IPS-11a (cell line): Measurements from ENCODE around the gene FES.
"Not testable (repeated sequence)": the region's sequence is repeated elsewhere in the genome, so short reads cannot be mapped to it uniquely, and the experiment has no call there.

ENCODE experiments used
- H3K4me3 ChIP-seq: one replicate; pipeline ENCODE4 v1.5.1; 2013; ENCODE audit warnings: low read depth, low read length, control low read depth

FES gene

DNA sequence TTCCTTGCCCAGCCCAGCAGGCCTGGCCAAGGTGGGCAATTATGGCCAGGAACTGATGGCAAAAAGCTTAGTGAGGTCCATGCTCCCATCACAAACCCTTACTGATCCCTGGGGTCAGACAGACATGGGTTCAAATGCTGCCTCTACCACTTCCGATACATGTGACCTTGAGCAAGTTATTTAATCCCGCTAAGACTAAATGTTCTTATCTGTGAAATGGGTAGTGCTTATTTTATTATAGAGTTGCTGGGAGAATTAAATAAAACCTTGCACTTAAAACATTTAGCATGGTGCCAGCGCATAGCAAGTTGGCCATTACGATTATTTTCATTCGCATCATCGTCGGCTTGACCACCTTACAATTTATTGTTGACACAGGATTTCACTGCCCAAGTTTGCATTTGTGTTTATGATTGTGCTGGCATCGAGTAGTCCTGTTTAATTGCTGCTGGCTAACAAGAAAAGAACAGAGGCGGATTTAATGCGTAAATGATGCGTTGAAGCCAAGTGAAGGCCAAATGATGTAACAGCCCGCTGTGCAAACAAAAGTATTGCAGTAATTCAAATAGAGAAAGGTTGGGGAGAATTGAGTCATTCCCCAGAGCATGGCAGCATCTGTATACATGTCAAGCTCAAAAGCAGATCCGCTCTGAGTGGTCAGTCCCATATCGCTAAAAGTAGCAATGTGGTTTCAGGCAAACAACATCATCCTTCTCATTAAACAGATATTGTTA is 23.2 kb upstream of the FES start:
- H3K4me3 ChIP-seq, result no peak overlapping the region

DNA sequence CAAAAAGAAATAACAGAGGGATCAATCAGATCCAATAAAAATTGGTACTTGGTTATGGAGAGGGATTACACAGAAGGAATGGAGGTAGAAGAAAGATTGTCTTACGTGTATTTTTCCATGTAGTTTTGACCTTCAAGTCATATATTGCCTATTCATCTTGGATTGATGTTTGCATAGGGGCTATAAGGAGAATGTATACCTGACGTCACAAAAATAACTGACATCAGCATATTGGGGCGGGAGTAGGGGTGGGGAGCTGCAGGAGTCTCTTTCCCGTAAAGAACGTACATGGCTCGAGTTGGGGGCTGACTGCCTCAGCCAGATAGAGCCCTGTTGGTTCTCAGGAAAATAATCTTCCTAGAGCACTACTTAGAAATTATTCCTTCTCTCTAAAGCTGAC is 21.8 kb upstream of the FES start:
- no peak overlapping the region for H3K4me3 ChIP-seq

DNA sequence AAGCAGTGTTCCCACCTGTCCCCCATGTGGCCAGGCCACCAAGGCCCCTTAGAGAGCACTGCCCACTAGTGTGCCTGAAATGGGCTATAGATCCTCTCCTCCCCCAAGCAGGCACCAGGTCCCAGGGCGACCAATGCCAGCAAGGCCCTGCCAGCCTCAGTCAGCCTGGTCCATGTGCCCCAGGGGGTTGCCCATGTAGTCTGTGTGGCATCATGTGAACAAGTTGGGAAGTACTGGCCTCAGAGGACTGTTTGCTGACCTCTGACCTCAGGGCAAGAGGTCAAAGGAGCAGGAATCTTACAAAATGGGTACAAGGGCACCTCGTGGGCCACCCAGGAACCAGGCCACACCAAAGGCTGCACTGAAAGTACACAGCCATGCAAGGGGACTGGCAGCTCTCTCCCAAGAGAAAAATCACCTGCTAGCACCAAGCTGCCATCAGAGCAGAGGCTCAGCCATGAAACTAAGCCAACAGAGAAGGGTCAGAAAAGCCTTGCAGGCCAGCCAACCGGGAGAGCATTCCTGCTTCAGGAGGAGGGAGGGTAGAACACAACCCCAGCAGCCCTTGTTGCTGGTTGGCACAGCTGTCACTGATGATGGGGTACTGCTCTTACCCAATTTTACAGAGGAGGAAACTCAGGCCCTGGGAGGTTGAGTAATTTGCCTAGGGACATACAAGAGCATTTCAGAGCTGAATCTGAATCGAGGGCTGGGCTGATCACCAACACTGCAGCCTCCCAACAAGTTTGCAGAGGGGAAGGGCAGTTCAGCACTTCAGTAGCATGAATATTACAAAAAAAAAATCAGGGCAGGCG is 21.1 kb upstream of the FES start:
- no peak overlapping the region for H3K4me3 ChIP-seq

DNA sequence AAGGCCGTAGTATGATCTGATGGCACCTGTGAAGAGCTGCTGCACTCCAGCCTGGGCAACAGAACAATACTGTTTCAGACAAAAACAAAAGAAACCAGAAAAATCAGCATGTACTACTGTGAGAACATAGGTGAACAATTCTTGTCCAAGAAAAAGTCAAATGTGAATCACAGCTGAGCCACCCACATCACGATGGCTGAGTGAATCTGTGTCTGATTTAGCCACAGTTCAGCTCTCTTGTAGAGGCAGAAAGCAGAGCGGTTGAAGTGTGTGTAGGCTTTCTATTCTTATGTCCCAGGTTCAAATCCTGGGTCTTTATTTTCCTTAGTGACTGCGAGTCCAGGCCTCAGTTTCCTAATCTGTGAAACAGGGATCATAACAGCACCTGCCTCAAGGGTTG is 20.3 kb upstream of the FES start:
- H3K4me3 ChIP-seq, result no peak overlapping the region

DNA sequence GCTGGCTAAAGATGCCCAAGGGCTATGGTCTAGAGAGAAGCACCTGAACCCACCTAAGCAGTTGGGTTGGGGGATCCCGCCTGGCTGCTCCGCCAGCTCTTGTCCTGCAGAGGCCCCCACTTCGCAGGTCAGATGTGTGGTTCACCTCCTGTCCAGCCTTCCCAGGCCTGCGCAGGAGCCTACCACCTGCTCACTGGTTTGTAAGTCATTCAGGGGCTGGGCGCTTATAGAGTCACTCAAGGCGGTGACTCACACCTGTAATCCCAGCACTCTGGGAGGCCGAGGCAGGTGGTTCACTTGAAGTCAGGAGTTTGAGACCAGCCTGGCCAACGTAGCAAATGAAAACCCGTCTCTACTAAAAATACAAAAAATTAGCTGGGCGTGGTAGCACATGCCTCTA is 19.8 kb upstream of the FES start:
- H3K4me3 ChIP-seq, result no peak overlapping the region

DNA sequence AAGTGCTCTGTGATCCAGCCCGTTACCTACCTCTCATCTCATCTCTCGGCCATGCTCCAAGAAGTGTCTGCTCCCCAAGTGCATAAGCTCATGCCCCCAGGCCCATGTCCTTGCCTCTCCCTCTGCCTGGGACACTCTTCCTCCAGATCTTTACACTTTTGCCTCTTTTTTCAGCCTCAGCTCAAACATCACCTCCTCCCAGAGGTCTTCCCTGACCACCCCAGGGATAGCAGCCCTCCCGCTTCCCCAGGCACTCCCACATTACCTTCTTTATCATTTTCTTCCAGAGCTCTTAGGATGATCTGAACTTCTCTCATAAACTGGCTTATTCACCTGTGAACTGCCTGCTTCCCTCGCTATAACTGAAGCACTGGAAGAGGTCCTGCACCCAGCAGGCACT is 18.6 kb upstream of the FES start:
- no peak overlapping the region for H3K4me3 ChIP-seq

DNA sequence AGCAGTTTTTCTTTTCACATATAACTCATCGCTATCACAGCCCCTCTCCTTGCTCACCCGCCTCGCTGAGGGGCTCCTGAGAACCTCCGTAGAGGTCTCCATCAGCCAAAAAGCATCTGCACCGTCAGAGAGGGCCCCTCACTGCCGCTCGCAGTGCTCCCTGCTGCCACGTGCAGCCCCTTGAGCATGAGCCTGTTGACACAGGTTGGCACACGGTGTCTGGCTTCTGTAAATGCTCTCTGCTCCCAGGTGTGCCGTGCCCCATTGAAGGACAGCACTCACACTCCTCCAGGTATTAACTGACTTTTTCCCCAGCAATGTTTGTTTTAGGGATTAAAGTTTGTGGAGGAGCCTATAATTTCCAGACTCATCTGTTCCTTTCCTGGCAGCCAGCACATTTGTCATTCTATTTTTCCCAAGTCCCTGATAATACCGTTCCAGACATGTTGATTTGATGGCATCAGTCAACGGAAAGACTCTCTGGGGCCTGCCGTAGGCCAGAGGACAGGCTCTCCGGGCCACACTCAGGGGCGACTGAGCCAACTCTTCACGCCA is 18.1 kb upstream of the FES start:
- no peak overlapping the region for H3K4me3 ChIP-seq

DNA sequence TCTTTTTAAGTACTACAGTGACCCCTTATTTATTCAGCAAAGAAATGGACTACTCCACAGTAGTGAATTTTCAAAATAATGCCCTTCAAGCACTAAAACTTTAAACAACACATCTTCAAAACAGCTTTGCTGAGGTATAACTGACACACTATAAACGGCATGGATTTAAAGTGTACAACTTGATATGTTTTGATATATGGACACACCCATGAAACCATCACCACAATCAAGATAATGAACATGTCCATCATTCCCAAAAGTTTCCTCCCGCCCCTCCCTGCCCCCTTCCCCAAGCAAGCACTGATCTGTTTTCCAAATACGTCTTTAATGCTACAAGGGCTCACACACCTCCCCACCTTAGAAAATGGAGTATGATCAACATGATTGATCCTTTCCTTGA is 17.5 kb upstream of the FES start:
- H3K4me3 ChIP-seq, result no peak overlapping the region

DNA sequence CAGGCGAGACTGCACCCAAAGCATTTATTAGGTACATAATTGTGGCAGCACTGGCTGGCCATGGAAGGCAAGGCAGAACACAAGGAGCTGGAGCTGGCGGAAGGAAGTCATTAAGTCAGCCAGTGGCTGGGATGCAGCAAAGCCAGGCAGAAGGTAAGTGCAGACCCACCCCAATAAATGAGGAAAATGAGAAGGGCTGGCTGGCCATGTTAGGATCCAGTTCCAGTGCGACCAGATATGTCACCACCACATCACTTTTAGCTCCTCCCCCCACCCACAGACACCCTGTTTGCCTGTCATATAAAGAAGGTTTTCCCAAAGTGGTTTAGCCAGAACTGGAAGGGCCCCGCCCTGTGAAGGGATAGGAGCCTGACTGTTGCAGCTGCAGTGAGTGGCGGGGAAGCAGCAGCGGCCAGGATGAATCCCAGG is 16.0 kb upstream of the FES start, which contains the start of gene FURIN:
FURIN (plus strand) TSS at position 328 of the 429 bp plus-strand sequence. CDS start 7,153 bp downstream, outside the sequence.
- no peak within 1 kb of the TSS for H3K4me3 ChIP-seq

DNA sequence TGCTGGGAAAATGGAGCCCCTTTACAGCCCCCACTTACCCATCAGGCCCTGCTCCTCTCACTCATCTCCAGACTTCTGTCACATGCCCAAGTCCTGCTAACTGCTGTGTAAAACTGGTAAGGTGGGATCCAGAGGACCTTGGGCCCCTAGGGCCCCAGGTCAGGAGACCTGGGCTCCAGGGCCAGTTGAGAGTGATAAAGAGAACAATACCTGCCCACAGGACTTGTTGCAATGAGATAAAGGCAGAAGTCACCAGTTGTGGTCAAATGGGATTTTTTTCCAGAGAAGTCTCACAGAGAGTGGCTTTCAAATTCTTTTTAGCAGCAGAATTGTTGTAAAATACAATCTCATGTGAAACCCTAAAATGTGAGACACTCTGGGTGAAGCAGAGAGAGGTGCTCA is 15.2 kb upstream of the FES start:
- no peak overlapping the region for H3K4me3 ChIP-seq

DNA sequence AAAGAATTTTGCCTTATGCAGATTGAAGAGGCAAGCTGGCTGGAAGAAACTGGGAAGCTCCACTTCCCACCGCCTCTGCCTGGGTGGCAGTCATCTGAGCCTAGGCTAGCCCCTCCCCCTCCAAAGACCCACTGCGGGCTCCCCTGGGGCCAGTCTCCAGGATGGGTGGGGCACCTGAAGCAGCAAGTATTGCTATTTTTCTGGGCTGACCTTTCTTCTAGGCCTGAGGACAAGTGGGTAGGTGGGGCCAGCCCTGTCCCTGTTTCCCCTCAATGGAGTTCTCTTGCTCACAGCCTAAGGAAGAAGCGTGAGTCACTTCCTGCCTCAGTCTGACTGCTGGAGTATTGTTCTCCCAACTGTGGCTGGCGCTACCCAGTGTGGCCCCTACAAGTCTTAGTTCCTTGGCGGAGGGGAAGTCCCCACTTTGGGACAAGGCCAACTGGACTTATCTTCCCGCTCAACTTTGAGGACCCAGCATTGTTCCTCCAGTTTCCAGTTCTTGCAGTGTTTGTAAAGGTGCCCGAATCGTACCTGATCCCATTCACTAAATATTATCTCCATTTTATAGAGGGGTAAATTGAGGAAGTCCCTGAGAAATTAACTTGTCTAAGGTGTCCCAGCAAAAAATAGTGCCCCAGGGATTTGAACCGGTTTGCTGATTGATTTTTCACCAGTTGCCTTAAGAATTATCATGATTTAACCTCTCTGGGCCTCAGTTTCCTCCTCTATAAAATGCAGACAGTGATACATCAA is 14.5 kb upstream of the FES start:
- no peak overlapping the region for H3K4me3 ChIP-seq

DNA sequence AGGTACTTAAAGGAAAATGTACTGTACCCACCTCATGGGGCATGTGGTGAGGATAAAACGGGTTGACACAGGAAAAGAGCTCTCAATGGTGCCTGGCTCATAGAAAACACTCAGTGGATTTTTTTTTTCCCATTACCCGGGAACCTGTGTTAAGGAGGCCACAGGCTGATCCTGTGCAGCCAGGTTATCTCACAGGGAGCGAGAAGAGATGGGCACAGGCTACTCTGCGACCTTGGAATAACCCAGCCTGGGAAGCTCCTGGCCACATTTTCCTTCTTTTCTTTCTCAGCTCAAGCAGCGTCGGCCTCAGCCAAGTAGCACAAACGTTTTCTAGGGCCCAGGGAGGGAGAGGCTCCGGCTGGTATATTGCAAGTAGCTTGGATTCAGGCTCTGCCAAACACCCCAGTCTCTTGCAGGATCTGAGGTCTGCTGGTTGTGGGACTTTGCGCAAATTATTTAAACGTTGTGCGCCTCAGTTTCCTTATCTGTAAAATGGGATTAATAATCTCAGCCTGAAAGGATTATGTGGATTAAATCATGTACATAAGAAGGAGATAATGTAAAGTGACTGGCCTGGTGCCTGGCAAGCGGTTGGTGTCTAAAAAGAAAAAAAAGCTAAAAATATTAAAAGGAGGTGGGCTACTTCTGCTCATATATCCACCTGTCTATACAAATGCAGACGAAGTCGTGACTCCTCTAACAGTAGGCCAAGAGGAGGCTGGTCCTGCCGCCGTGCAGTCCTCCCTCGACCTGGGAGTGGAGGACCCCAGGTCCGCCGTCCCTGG is 13.8 kb upstream of the FES start:
- H3K4me3 ChIP-seq, result peak overlapping the region; percentile 55

DNA sequence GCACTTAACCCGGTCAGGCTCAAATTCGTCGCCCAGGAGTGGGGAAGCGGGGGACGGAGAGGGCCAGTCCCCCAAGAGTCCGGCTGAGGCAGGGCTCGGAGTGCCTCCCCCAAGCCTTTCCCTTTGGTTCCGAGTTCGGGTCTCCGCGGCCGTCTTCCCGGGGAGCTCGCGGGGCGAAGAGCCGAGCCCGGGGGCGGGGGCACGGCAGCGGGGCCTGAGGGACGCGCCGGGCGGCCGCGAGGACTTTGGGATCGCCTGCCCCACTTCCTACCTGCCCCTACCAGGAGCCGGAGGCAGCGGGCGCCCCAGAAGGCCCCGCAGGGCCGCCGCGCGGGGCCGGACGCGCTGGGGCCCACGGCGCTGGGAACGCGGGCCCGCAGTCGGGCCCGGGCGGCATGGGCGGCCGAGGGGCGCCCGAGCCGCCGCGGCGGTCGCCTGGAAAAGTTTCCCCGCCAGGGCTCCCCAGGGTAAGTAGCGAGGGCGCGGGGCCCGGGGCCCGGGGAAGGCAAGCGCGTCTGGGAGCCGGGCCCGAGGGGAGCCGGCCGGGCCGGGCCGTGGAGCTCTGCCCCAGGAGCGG is 13.1 kb upstream of the FES start:
- peak overlapping the region; percentile 55 for H3K4me3 ChIP-seq

DNA sequence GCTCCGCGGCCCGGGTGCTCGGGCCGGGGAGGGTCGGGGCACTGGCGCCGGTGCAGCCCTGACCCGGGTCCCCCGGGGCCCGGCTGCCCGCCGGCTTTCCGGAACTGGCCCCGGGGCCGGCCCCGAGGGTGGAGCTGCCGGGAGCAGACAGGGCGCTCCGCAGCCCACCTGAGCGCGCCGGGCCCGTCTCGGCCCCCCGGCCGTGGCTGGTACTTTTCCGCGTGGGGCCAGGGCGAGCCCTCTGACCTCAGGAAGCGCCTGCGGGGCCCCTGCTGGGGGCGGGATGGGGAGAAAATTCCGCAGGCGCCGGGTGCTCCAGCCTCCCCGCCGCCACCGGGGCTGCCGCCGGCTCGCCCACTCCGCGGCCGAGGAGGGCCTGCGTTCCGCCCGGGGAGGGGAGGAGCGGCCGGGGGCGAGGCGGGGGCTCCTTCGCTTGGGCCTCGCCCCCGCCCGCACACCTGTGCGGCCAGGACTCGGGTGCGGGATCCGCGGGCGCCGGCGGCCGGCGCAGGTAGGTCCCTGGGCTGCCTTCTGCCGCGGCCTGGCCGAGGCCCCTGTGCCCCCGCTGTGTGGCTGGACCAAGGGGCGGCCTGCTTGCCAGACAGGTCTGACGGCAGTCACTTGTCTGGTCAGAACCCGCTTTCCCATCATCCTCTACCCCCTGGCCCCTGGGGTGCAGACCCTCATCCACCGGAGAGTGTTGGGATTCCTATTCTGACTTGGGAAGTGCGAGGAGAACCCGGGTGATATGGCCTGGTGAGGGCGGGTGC is 12.4 kb upstream of the FES start:
- H3K4me3 ChIP-seq, result peak overlapping the region; percentile 48

DNA sequence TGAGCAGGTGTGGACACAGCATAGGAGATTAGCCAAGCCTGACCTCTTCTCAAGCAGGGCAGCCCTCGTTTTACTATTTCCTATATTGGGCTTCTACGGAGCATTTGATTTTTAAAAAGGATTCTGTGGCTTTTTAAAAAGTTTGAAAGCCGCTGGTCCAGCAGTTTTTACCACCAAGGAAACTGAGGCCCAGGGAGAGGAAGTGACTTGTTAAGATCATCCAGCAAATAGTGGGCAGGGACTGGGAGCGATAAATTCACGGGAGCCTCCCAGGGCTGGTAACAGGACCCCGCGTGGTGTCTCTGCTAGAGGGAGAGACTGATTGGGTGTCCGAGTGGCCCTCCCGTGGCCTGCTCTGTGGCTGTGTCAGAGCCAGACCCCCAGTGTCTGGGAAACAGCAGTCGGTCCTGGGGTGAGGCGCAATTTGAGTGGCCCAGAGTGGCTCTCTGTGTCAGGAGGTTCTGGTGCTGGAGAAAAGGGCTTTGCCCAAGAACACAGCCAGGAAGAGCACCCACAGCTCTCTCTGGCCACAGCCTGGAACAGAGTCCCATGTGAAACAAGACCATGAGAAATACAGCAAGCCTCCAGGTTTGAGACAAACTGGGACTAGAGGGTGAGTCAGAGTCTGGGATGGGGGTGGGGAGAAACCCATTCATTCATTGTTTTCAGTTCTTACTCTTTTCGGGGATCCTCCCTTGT is 11.7 kb upstream of the FES start:
- peak overlapping the region; percentile 48 for H3K4me3 ChIP-seq

DNA sequence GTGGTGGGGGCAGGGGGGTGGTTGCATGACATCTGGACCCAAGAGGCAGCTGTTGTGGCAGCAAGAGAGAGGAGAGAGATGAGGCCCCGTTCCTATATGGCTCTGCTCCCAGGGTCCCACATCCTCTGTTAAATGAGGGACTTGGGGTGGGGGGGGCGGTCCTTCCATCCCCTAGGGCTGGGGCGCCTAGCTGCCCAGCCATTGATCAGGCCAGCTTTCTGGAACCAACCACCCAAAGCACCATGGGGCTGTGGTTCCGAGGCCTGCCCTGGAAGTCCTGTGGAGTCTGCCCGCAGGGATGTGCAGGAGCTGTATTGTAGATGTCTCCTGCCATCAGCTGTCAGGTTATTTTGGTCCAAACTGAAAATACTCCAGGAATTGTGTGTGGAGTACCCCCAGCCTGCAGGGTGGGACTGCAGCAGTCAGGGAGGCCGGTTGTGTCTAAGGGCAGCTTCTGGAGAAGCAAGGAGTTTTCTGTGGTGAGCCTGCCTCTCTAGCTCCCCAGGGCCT is 10.8 kb upstream of the FES start:
- no peak overlapping the region for H3K4me3 ChIP-seq

DNA sequence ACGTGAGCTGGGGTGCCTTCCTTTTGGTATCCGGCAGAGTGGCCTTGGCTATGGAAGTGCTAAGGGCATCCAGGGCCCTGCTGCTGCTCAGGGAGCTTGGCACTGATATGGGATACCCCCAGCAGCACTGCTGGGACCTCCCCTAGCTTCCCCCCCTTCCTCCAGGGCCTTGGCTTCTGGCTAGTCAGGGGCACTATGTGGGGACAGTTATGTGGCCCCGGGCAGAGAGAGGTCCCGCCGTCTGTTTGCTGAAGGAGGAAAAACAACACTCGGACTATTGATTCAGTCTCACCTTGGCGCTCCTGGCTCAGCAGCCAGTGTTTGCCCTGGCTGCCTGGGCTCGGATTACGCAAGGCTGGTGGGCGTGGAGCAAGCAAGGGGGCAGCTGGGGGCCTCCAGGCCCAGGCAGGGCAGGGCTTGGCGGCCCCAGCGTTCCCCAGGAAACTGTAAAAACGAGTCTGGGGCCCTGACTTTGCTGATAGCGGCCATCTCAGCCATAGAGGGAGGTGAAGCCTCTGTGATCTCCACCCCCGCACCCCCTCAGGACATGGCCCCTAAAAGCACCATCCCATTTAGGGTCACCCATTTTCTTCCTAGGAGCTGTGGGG is 10.2 kb upstream of the FES start:
- H3K4me3 ChIP-seq, result no peak overlapping the region

DNA sequence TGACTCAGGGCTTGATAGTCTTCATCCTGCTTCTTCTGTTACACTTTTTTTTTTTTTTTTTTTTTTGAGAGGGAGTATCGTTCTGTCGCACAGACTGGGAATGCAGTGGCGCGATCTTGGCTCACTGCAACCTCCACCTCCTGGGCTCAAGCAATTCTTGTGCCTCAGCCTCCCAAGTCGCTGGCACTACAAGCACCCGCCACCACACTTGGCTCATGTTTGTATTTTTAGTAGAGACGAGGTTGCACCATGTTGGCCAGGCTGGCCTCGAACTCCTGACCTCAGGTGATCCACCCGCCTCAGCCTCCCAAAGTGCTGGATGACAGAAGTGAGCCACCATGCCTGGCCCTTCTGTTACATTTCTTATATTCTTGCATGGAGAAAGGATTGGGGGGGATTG is 9.3 kb upstream of the FES start:
- not testable (repeated sequence) for H3K4me3 ChIP-seq
